Measurements from ENCODE around the gene COL9A3. TPM values are rescaled to one million over a fixed set of nuclear protein-coding genes. Genes with fewer than 3 reads are reported as not detected.
"Not testable (repeated sequence)": the region's sequence is repeated elsewhere in the genome, so short reads cannot be mapped to it uniquely, and the experiment has no call there.

The COL9A3 gene
- polyA plus RNA-seq, 1 experiment, result 0.98 TPM

GRCh38 chr20:62873280-62873679 lies 56.4 kb downstream of the COL9A3 start:
- CTCF ChIA-PET, result interaction anchor here (1.0 kb wide), 1 partner anchor 136 kb away, joined by 3 read pairs; no protein-coding TSS in a partner anchor
- H3K27ac ChIP-seq (ENCODE audit: low read depth, low read length), result no peak overlapping the region
- no peaks in the 10 kb centered on the region; the same call in 1 of the 2 replicates for H3K9me3 ChIP-seq (ENCODE audit: control insufficient read depth, insufficient read depth, low read length)
- TF ChIP-seq, protein P1, sequence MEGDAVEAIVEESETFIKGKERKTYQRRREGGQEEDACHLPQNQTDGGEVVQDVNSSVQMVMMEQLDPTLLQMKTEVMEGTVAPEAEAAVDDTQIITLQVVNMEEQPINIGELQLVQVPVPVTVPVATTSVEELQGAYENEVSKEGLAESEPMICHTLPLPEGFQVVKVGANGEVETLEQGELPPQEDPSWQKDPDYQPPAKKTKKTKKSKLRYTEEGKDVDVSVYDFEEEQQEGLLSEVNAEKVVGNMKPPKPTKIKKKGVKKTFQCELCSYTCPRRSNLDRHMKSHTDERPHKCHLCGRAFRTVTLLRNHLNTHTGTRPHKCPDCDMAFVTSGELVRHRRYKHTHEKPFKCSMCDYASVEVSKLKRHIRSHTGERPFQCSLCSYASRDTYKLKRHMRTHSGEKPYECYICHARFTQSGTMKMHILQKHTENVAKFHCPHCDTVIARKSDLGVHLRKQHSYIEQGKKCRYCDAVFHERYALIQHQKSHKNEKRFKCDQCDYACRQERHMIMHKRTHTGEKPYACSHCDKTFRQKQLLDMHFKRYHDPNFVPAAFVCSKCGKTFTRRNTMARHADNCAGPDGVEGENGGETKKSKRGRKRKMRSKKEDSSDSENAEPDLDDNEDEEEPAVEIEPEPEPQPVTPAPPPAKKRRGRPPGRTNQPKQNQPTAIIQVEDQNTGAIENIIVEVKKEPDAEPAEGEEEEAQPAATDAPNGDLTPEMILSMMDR (IDR thresholded peaks at IDR 0.05; ENCODE audit: low read depth, low read length), result no peak
- H3K4me3 ChIP-seq (ENCODE audit: low read depth, low read length), result no peak overlapping the region
- POLR2A ChIA-PET, result interaction anchor here (0.8 to 1.5 kb wide), 2 partner anchors 12 to 545 kb away, joined by 3 read pairs; partner anchors contain the start of gene TCFL5
- no peak for DNase-seq (ENCODE audit: low read depth, low spot score)
- H3K27me3 ChIP-seq (ENCODE audit: control insufficient read depth, insufficient read depth, low read length), result no peaks in the 10 kb centered on the region

- CTCF ChIA-PET, result interaction anchor here (0.6 to 1.0 kb wide), 2 partner anchors 53 to 135 kb away, joined by 3 read pairs; no protein-coding TSS in a partner anchor
- POLR2A ChIA-PET, result interaction anchor here (0.8 kb wide), 1 partner anchor 545 kb away, joined by 3 read pairs; no protein-coding TSS in a partner anchor
- TF ChIP-seq, protein P1 (IDR thresholded peaks at IDR 0.05; ENCODE audit: low read depth, low read length), result peak; percentile 42
- not testable (repeated sequence) for H3K27me3 ChIP-seq (ENCODE audit: control insufficient read depth, insufficient read depth, low read length); H3K27ac ChIP-seq (ENCODE audit: low read depth, low read length); H3K4me3 ChIP-seq (ENCODE audit: low read depth, low read length); DNase-seq (ENCODE audit: low read depth, low spot score); H3K9me3 ChIP-seq (ENCODE audit: control insufficient read depth, insufficient read depth, low read length)
Measured at GRCh38 chr20:62873681-62874031, 56.8 kb downstream of the COL9A3 start.

DNA sequence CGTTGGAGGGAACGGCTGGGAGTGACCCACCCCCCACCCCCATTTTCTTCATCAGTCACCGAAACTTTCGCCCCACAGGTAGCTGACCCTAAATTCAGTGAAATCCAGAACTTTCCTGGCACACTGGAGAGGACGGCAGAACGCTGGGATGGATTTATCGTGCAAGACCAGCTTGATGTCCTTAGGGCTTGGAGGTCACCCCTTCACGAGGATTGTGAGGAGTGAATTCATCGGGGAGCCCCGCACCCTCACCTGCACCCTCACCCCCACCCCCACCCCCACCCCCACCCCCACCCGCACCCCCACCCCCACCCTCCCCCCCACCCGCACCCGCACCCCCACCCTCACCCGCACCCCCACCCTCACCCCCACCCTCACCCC lies 58.1 kb downstream of the COL9A3 start:
- no peak for DNase-seq (ENCODE audit: low read depth, low spot score)
- Histone ChIP-seq H3K9me3 (ENCODE audit: control insufficient read depth, insufficient read depth, low read length) (no peaks in the 10 kb centered on the region; the same call in 1 of the 2 replicates), H3K4me3 (ENCODE audit: low read depth, low read length) (no peak overlapping the region), H3K27ac (ENCODE audit: low read depth, low read length) (no peak overlapping the region), H3K27me3 (ENCODE audit: control insufficient read depth, insufficient read depth, low read length) (no peaks in the 10 kb centered on the region)
- TF ChIP-seq, protein P1 (IDR thresholded peaks at IDR 0.05; ENCODE audit: low read depth, low read length), result no peak
- POLR2A ChIA-PET, result no interaction called here
- CTCF ChIA-PET, result interaction anchor here (0.9 to 1.6 kb wide), 5 partner anchors 12 to 98 kb away, joined by 3 to 4 read pairs (median 3); no protein-coding TSS in a partner anchor

DNA sequence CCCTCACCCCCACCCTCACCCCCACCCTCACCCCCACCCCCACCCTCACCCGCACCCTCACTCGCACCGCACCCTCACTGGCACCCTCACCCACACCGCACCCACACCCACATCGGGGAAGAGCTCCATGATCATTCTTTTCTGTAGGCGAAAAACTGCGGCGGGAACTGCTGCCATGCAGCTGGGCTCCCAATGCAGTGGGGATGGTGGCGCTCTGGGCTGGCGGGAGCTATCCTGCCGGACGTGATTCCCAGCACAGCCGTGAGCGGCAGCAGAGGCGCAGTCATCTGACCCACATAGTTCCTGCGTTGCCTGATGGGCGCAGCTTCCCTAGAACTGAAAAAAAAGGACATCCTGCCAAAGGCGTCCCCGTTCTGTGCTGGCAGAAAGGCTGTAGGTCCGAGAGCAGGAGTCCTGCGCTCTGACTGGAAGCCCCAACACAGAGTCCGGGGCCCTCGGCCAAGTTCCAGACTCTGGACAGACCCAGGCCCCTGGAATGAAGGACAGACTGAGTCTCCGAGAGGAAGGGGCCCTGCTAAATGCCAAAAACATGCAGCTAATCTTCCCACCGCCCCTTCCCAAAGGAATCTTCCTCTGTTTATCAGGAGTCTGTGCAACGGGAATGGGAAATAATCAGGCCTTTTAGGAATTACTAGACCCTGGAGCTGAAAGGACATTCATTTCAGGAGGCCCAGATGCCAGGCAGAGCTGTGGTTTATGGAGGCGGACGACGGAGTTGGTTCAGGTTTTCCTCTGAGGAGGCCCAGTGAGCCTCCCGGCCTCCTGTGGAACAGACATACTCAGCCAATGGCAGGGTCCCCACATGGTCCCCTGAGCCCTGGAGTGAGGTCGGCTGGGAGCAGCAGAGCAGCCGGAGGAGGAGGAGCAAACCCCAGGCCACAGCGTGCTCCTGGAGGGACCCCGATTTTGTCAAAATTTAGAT lies 58.8 kb downstream of the COL9A3 start:
- ChIA-PET CTCF (interaction anchor here (0.9 to 1.6 kb wide), 6 partner anchors 11 to 97 kb away, joined by 3 to 6 read pairs (median 4); no protein-coding TSS in a partner anchor), POLR2A (interaction anchor here (0.7 to 1.5 kb wide), 4 partner anchors 12 to 135 kb away, joined by 3 to 6 read pairs (median 4); partner anchors contain the start of gene GID8)
- no peak overlapping the region for H3K4me3 ChIP-seq (ENCODE audit: low read depth, low read length)
- DNase-seq (ENCODE audit: low read depth, low spot score), result peak; percentile 32
- no peak overlapping the region for H3K27ac ChIP-seq (ENCODE audit: low read depth, low read length)
- H3K27me3 ChIP-seq (ENCODE audit: control insufficient read depth, insufficient read depth, low read length), result no peaks in the 10 kb centered on the region
- TF ChIP-seq, protein P1 (IDR thresholded peaks at IDR 0.05; ENCODE audit: low read depth, low read length), result peak; percentile 45
- no peaks in the 10 kb centered on the region; the same call in 1 of the 2 replicates for H3K9me3 ChIP-seq (ENCODE audit: control insufficient read depth, insufficient read depth, low read length)
